GM12892 (cell line): Measurements from ENCODE around the gene GALNT2.

Experiments
- POLR2A ChIP-seq: IDR thresholded peaks from 2 replicates; pipeline ENCODE4 v1.6.1; 2011; ENCODE audit warnings: low read depth, low read length, control low read depth
- POLR2AphosphoS5 ChIP-seq: IDR thresholded peaks from 2 replicates; pipeline ENCODE4 v1.6.1; 2011; ENCODE audit warnings: low read depth, low read length, control low read depth
- TAF1 ChIP-seq: IDR thresholded peaks from 2 replicates; pipeline ENCODE4 v1.6.1; 2011; ENCODE audit warnings: low read depth, mild to moderate bottlenecking, control low read depth, low read length, borderline replicate concordance

DNA sequence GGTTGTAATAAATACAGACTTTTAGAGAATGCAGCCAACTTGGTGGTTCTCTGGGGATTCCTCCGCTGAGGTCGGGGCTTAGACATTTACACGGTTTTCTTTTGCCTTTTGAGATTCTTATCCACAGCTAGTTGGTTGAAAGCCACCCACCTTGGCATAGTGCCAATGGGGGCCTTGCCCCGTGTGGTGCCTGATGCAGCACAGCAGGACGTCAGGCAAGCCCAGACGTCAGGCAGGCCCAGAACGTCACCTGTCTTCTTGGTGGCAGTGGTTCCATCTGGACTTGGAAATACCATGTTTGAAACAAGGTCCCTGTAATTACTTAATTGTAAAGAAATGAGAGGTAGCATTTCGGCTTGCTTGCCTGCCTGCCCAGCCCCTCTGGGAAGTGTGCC is 78.5 kb downstream of the GALNT2 start:
- no peak for TF ChIP-seq POLR2AphosphoS5
- TF ChIP-seq POLR2A = no peak
- no peak for TF ChIP-seq TAF1
